A673 (cell line): ENCODE data around the gene SPATA3.

Source experiments
- EZH2 ChIP-seq: fragments of 200-600 bp; sonication (generic); IDR thresholded peaks from 2 replicates; pipeline ENCODE4 v1.6.1; 2017; ENCODE audit warnings: borderline replicate concordance, low read depth, mild to moderate bottlenecking, mixed read lengths, antibody characterized with exemption, low read length; ENCODE audit not compliant: poor library complexity, severe bottlenecking
- TF ChIP-seq, protein P1 (sequence below): fragments of 300-800, 200-600 bp; sonication (generic); conservative IDR thresholded peaks from 2 replicates; pipeline ENCODE4 v1.5.1; 2017; ENCODE audit warnings: low read depth, mild to moderate bottlenecking, antibody characterized with exemption, low read length, moderate library complexity, mixed read lengths

DNA sequence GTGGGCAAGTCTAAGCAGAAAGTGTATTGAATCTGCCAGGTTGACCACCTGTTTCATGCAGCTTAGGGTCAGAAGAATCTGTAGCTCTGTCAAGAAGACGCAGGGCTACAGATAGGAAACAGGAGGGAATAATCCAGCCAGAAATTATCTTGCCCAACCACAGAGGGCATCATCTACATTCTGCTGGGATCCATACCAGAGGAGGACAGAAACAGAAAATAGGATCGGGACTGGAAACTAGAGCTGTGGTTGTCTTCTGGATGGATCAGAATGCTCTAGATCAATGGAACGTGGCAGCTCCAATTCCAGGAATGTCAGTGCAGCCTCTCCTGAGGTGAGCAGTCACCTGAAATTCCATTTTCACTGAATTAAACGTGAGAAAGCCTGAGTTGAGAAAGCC lies 3.6 kb downstream of the SPATA3 start:
- TF ChIP-seq, protein P1, sequence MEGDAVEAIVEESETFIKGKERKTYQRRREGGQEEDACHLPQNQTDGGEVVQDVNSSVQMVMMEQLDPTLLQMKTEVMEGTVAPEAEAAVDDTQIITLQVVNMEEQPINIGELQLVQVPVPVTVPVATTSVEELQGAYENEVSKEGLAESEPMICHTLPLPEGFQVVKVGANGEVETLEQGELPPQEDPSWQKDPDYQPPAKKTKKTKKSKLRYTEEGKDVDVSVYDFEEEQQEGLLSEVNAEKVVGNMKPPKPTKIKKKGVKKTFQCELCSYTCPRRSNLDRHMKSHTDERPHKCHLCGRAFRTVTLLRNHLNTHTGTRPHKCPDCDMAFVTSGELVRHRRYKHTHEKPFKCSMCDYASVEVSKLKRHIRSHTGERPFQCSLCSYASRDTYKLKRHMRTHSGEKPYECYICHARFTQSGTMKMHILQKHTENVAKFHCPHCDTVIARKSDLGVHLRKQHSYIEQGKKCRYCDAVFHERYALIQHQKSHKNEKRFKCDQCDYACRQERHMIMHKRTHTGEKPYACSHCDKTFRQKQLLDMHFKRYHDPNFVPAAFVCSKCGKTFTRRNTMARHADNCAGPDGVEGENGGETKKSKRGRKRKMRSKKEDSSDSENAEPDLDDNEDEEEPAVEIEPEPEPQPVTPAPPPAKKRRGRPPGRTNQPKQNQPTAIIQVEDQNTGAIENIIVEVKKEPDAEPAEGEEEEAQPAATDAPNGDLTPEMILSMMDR, result no peak
- no peak for TF ChIP-seq EZH2
